ENCODE data around the gene ARTN. TPM values are rescaled to one million over a fixed set of nuclear protein-coding genes. Genes with fewer than 3 reads are reported as not detected.

Gene ARTN
- total RNA-seq, 1 experiment from 2014 or later, result 0.25 TPM

GRCh38 chr1:43924516-43924915, 9.1 kb upstream of the ARTN start:
- no peak for DNase-seq (ENCODE audit: low spot score)

DNA sequence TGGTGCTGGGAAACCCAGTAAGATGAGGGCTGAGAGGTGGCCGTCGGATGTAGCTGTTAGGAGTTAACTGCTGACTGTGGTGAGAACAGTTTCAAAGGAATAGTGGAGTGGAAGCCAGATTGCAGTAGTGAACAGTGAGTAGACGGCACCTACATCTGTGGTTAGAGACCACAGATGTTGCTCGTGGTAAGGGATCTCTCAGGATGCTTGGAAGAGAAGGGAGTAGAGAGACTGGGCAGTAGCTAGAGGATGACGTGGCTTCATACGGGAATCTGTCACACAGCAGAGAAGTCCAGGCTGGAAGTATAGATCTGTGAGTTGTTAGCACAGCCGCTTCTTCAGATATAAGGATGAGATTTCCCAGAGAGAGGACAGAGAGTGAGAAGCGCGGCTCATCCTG, 7.8 kb upstream of the ARTN start:
- DNase-seq (ENCODE audit: low spot score), result no peak

DNA sequence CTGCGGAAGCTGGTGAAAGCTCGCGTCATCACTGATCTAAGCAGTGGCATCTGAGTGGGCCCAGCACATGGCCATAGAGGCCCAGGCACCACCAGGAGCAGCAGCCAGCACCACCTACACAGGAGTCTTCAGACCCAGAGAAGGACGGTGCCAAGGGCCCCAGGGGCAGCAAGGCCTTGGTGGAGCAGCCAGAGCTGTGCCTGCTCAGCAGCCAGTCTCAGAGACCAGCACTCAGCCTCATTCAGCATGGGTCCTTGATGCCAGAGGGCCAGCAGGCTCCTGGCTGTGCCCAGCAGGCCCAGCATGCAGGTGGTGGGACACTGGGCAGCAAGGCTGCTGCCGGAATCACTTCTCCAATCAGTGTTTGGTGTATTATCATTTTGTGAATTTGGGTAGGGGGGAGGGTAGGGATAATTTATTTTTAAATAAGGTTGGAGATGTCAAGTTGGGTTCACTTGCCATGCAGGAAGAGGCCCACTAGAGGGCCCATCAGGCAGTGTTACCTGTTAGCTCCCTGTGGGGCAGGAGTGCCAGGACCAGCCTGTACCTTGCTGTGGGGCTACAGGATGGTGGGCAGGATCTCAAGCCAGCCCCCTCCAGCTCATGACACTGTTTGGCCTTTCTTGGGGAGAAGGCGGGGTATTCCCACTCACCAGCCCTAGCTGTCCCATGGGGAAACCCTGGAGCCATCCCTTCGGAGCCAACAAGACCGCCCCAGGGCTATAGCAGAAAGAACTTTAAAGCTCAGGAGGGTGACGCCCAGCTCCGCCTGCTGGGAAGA, 3.2 kb upstream of the ARTN start:
- no peak for DNase-seq (ENCODE audit: low spot score)

- DNase-seq (ENCODE audit: low spot score), result no peak
These were observed 2.7 kb upstream of the ARTN start for GRCh38 chr1:43930949-43931275.

DNA sequence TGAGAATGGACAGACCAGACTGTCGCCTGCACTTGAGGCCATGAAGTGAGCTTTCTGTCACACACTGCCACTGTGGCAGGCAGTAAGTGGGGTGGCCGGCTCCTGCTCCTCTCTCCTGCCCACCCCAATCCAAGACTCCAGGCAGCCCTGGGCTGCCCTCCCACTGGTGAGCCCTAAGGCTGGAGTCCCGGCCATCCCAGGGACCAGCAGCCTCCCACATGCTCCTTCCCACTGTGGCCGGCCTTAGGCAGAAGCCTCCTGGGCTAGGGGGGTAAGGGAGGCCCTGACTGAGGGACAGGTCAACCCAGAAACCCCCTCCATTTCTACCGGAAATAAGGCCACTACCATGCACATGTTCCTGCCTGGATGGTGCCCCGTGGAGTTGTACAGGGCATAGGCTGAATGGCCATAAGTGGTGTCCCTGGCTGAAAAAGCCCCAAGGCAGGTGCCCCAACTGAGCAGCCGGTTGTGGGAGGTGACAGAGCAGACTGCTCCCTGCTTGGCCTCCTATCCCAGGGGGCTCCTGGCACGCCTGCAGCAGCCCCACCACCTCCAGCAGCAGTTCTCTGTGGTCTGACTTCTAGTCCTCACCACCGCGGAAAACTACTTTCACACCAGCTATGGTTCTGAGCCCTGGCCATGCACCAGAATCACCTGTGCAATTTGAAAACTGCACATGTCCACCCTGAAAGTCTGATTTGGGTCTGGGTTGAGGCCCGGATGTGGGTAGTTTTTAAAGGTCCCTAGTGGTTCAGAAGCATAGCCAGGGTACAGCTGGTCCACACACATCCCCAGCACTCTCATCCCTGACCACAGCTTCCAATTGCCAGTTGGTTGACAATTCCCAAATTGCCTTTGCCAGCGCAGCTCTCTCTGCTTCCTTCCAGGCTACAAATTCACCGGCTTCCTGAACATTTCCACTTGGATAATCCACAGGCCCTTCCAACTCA, 1.6 kb upstream of the ARTN start:
- no peak for DNase-seq (ENCODE audit: low spot score)

DNA sequence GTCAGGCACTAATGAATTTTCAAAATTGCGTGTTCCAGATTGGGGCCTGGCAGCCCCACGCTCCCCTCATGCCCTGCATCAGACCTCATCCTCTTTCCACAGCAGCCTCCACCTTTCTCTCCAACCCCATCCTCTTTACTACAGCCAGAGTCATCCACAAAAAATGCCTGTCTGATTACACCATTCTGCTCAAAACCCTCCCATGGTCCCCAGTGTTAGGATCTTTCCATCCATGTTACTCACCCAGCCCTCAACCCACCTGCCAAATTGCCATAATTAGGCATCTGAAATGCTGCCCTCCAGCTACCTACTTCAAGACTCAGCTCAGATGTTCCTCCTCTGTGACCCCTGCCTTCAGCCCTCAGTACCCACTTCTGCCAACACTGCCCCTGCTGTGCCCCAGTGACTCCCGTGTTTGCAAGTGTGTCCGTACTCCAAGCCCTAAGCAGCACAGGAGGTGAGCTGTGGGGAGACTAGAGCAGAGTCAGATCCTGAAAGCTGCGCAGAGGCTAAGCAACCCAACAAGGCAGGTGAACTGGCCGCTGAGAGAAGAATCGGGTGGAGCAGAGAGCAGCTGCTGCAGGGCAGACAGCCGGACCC, 715 bp upstream of the ARTN start:
- no peak for DNase-seq (ENCODE audit: low spot score)

DNA sequence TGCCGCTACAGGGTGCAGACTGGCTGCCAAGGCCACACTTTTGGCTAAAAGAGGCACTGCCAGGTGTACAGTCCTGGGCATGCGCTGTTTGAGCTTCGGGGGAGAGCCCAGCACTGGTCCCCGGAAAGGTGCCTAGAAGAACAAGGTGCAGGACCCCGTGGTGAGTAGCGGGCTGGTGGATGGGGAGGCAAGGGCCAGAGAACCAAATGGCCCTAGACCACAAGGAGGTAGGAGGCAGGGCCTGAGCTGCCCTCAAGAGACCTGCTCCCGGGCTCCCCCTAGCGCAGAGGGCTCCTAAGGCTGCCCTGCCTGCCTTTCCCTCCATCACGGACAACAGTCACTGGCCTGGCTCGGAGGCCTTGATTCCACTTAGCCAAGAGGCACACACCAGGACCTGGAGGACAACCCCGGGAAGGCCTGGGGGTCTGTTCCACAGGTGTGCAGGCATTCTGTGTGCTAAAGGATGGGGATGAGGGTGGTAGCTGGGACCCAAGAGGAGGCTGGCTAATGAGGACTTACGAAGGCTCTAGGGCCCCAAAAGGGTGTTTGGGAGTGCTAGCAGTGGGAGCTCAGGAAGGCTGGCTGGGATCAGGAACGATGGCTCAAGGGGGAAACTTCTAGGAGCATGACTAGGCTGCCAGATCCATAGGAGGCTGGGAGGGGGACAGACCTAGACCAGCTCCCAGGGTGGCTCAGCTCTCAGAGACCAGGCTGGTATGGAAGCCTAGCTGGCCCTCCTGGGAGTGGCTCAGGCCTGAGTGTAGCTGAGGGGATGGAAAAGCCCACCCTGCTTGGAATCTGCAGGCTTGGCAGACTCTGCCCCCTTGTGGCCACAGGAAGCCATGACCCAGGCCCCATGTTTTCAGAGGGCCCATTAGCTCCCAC, 742 bp downstream of the ARTN start:
- DNase-seq (ENCODE audit: low spot score), result peak; percentile 61

DNA sequence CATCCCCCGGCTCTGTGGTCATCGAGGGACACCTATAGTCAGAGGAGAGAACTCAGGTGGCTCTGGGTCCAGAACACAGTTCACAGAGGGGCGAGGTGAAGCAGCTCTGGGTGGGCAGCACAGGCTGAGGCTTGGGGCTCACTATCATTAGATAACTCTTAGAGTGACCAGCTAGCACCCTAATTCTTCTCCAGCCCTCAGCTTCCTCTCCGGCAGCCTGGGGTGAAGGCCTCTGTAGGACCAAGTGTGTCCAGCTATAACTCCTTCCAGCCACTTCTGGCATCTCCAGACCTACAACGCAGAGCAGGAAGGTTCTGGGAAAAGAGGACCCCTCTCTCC, 1.4 kb downstream of the ARTN start:
- no peak for DNase-seq (ENCODE audit: low spot score)

GRCh38 chr1:43935711-43936427, 2.3 kb downstream of the ARTN start:
- DNase-seq (ENCODE audit: low spot score), result no peak

DNA sequence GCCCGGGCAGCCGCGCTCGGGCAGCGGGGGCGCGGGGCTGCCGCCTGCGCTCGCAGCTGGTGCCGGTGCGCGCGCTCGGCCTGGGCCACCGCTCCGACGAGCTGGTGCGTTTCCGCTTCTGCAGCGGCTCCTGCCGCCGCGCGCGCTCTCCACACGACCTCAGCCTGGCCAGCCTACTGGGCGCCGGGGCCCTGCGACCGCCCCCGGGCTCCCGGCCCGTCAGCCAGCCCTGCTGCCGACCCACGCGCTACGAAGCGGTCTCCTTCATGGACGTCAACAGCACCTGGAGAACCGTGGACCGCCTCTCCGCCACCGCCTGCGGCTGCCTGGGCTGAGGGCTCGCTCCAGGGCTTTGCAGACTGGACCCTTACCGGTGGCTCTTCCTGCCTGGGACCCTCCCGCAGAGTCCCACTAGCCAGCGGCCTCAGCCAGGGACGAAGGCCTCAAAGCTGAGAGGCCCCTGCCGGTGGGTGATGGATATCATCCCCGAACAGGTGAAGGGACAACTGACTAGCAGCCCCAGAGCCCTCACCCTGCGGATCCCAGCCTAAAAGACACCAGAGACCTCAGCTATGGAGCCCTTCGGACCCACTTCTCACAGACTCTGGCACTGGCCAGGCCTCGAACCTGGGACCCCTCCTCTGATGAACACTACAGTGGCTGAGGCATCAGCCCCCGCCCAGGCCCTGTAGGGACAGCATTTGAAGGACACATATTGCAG, 3.0 kb downstream of the ARTN start:
- no peak for DNase-seq (ENCODE audit: low spot score)

- DNase-seq (ENCODE audit: low spot score), result no peak
These were observed 3.7 kb downstream of the ARTN start for GRCh38 chr1:43937179-43937865.

- DNase-seq (ENCODE audit: low spot score), result no peak
These were observed 4.8 kb downstream of the ARTN start for GRCh38 chr1:43938383-43938782.

GRCh38 chr1:43938892-43939587, 5.4 kb downstream of the ARTN start:
- no peak for DNase-seq (ENCODE audit: low spot score)

- no peak for DNase-seq (ENCODE audit: low spot score)
These were observed 8.8 kb downstream of the ARTN start for GRCh38 chr1:43942411-43942810.

GRCh38 chr1:43944860-43945259, 11.3 kb downstream of the ARTN start:
- no peak for DNase-seq (ENCODE audit: low spot score)

DNA sequence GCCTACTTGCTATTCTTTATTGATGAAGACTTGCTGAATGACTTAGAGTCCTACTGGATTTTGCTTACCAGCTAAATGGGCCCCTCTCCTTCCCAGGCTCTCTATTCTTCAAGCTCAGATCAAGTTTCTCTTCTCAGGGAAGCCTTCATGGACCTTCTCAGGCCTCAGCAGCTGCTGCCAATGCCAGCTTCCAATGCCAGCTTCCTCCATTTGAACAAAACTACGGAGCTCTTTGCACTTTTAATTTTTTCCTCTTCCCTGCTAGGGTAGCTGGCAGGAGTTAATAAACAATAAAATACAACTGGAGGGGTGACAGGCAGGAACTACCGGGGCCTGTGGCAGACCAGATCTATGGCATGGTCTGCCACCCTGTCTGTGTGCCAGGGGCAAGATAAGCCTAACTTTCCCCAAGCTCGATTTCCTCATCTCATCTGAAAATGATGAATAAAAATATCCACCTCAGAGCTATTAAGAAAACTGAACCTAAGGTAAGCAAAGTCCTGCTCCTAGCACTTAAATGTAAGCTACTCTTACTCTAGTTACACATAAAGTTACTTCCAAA, 12.2 kb downstream of the ARTN start:
- no peak for DNase-seq (ENCODE audit: low spot score)

DNA sequence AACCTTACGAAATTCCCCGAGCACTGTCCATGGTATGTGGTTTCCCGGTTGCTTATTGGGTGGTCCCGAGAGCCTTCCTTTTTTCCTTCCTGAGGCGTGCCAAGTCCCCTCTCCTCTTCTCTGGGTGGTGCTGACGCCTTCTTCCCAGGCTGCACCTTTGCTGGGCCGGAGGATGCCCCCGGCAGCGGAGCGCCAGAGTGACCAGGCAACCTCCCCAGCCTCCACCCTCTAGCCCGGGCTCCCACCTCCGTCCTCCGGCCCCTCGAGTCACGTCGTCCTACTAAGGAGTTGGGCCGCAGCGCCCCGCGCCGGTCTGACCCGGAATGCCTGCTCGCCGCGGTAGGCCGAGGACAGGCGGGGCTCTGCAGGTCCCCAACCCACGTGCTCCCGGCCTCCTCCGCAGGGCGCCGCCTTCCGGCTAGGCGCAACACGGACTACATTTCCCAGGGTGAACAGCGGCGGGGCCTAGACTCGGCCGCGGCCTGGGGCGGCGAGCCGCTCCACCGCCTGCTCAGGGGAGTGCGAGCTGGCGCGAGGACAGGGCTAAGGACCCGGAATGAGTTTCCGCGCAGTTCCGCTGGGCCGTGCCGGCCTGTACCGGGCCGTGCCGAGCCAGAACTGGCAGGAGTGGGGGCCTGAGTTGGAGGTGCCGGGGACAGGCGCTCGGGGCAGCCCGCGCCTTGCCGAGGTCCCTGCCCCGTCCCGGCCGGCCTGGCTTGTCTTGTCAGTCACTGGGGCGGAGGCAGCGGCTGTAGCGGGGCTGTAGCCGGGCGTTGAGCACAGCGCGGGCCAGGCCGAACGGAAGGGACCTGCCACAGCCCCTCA, 12.8 kb downstream of the ARTN start, which contains the start of gene IPO13:
TSS of gene IPO13 (plus strand) at position 715 of the 825 bp plus-strand sequence. CDS start 651 bp downstream, outside the sequence.
- peak; percentile 96 for DNase-seq (ENCODE audit: low spot score)

Data from H4 (cell line).